Measurements from ENCODE around the gene PERCC1.
"Not testable (repeated sequence)": the region's sequence is repeated elsewhere in the genome, so short reads cannot be mapped to it uniquely, and the experiment has no call there.

PERCC1 gene

DNA sequence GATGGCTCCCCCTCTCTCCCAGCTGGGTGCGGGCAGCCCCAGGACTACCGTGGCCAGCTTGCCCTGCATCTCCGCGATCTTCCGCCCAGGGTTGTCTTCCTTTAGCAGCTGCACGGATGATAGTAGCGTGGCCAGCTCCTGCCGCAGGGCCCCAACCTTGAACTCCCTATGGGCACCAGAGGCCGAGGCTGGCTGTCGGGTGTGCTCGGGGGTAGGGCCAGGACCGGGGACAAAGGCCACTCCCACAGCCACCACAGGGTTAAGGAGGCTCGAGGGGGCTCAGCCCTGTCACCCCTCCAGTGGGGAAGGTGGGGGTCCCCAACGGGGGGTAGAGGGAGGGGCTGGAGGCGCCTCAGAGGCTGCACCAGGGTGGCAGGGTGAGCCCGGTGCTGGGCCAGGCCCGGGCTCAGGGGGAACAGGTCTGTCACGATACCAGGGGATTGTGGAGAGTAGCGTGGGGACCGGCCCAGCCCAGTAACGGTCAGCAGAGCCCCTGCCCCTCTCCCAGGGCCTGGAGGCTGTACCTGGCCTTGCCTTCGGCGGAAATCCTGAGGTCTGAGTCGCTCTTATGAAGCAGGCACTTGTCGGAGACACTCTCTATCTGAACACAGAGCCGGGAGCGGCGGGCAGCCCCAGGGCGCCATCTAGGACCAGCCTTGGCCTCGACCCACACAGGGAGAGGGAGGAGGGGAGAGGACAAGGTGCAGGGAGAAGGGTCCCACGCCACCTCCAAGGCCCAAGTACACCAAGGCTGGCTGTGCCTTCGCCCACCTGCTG lies 5.2 kb downstream of the PERCC1 start:
- DNase-seq: no peak

- DNase-seq: no peak
Observed at GRCh38 chr16:1436731-1437355, 6.0 kb downstream of the PERCC1 start.

DNA sequence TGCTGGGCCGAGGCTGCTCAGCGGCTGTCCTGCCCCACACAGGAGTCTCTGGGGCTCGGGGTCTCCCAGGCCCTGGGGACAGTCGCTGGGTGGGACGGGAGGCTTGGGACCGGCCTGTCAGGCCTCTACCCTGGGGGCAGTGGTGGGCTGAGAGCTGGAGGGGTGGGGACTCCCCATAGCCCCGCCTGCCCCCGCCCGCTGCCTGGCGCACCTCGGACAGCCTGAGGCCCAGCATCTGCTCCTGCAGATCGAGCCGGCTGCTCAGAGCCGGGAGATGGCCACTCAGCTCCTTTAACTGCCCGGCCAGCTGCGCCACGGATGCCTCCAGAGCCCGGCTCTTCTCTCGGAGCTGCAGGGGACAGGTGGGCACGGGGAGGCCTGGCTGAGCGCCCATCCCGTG lies 6.7 kb downstream of the PERCC1 start:
- no peak for DNase-seq

- DNase-seq: no peak
Observed at GRCh38 chr16:1438229-1439057, 7.6 kb downstream of the PERCC1 start.

- DNase-seq: no peak
Observed at GRCh38 chr16:1439058-1439698, 8.3 kb downstream of the PERCC1 start.

DNA sequence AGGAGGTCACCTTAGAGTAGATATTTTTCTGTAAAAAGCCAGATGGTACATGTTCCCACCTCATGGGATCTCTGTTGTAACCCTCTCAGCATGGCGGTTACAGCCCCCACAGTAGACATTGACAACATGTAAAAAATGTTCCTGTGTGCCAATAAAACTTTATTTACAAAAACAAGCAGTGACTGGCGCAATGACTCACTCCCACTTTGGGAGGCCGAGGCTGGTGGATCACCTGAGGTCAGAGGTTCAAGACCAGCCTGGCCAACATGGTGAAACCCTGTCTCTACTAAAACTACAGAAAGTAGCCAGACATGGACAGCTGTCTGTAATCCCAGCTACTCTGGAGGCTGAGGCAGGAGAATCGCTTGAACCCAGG lies 8.8 kb downstream of the PERCC1 start:
- DNase-seq: not testable (repeated sequence)

GRCh38 chr16:1441391-1441829 lies 10.5 kb downstream of the PERCC1 start:
- DNase-seq: no peak

GRCh38 chr16:1442697-1443096 lies 11.8 kb downstream of the PERCC1 start:
- DNase-seq: no peak

- no peak for DNase-seq
Observed at GRCh38 chr16:1443403-1443973, 12.6 kb downstream of the PERCC1 start.

DNA sequence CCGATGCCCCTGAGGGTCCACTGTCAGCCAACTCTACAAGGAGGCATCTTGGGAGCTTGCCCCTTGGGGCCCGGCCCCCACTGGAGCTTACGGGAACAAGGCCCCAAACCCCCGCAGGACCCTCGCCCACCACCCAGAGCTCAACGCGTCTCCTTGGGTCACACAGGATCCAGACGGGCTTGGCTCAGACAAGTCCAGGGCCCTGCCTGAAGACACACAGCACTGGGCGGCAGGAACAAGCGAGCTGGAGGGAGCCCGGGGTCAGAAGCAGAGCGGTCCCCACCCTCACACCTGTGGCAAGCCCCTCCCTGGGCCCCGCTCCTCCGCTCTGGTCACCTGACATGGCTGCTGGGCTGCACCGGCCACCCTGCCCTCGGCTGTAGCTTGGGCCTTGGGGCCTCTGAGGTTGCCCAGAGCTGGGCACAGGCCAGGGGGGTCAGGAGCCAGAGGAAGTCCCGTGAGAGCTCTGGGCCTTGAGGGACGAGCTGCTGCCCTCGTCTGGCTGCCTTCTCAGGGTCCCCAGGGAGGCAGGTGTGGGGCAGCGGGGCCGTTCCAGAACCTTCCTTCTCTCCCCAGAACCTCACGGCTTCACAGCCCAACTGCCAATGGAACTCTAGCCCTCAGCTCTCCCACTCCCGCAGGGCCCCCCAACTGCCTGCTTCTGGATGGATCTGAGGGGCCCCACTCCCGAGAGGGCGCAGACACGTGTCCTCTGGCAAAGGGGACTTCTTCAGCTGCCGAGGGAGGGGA lies 13.3 kb downstream of the PERCC1 start, which contains the start of gene CCDC154:
TSS of gene CCDC154 (minus strand) at position 577 of the 750 bp plus-strand sequence. CDS start at position 343, 234 bp downstream.
- no peak for DNase-seq

DNA sequence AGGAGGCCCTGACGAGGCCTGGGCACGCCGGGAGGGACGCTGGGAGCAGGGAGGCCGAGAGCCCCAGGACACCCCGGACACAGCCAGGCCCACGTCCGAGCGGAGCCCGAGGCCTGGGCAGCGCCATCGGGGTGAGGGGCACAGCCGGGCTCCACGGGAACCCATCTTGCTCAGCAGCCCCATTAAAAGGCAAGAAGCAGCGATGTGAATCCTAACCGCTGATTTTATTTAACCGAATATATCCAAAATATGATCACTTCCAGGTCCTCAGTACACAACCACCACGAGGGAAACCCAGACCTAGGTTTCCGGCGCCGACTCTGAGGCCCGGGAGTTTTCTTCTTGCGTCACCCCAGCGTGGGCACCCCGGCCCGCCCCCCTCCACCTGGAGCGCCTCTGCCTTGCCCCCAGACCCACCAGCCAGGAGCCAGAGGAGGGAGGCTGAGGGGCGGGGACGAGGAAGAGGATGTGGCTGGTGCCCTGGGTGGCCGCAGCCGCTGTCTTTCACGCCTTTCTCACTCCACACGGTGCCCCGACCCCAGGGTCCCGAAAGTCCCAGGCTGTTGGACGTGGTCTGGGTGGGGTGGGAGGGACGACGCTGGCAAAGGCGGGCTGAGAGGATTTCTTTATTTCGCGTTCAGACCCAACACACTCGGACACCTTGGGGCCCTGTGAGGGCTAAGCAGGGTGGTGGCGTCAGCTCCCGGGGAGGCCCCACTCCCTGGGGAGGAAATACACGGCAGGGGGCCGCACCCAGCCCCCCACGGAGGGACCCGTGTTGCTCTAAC lies 14.0 kb downstream of the PERCC1 start:
- DNase-seq: no peak

DNA sequence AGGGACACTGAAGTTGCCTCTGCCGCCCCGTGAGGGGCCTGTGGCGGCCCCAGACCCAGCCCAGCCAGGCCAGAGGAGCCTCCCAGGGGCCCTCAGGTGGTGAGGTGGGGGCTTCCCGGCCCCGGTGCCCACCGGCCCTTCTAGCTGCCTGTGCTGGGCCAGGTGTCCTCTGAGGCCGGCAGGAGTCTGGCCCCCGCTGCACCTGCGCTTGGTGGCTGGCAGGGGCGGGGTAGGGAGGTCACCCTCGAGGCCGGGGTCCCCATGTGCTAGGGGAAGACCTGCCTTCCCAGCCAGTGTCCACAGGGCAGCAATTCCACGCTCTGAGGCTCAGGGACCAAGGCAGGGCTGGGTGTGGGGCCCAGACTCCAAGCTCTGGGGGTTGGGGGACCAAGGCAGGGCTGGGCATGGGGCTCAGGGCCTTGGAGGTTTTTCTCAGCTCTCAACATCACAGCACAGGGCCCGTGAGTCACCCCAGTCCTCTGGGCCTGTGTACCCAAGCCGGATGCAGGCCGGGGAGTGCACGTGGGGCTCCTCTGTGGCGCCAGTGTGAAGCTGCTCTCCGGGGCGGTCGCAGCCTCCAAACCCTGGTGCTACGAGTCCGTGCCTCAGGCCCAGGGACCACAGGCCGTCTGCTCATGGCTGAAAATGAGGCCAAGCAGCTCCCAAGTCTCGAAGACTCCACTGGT lies 14.8 kb downstream of the PERCC1 start:
- no peak for DNase-seq

- DNase-seq: no peak
Observed at GRCh38 chr16:1446296-1447080, 15.6 kb downstream of the PERCC1 start.

DNA sequence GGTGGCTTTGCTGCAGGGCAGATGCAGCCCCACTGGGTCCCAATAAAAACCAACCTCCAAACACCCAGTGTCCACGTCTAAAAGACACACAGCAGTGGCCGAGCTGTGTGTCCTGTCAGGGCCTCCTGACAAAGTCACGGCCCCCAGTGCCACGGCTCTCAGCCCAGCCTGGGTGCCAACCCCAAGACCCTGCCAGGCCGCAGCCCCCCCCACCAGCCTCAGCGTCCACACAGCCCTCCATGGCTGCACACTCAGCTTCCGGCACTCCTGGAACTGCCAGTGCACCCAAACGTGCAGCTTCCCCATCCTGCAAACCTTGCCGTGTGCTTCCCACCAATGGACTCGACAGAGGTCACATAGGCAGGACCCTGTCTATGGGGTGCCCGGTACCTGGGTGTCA lies 17.1 kb downstream of the PERCC1 start:
- no peak for DNase-seq

DNA sequence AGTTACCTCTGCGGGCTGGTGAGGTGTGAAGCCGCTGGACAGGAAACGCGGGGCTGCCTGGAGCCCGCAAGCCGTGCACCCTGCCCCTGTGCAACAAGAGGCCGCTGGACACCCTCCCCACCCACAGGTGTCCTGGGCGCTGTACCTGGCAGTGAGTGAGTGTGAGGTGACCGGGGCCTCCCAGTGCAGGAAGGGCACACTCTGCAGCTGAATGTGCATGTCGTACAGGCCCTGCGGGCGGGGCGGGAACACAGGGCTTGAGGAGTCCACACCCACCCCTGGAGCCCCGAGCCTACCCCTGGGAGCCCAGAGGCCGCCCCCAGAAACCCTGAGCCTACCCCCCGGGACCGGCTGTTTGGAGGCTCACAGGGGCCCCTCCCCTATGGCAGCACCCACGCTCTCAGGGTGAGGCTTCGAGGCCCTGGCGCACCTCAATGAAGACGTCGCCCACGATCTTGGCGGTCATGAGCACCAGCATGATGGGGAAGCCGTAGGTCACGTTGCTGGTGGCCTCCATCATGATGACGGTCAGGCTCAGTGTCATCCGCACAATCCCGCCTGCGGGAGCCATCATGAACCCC lies 17.7 kb downstream of the PERCC1 start:
- no peak for DNase-seq

DNA sequence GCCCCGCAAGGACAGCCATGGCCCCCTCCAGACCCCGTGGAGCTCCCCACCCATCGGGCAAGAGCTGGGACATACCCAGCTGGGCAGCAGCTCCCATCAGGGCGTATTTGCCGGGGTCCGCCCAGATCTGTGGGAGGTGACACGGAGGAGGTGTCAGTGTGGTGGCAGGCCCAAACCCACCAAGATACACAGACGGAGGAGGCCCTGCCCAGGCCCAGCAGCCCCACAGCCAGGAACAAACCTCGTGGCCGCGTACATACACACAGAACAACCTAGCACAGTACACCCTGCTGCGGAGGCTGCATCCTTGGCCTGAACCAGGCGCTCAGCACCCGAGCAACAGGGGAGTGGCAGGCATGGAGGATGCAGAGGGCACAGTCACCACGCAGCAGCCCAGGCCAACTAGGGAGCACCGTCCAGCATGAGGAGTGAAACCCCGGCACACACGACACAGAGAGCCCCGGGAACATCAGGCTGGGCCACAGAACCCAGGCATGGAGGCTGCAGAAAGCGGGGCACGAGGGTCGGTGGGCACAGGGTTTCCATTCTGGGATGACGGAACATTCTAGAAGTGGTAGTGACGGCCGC lies 18.4 kb downstream of the PERCC1 start:
- DNase-seq: no peak

- DNase-seq: no peak
Observed at GRCh38 chr16:1450218-1450617, 19.3 kb downstream of the PERCC1 start.

DNA sequence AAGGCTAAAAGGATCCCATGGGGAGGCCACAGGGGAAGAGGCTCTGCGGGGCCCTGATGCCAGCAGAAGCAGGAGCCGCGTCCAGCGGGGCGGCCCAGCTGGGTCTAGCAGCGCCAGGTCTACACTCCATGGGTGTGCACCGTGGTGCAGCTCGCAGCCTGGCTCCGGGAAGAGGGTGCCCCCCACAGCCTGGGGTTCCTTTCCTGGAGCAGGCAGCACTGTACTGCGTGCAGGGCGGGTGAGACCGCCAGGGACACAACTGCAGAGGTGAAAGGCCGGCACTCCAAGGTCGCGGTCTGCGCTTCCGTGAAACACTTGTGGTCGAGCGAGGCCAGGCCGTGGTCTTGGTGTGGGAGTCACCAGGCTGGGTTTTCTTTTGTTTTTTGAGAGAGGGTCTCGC lies 20.0 kb downstream of the PERCC1 start:
- DNase-seq: no peak

All from NCI-H1417 treated with DMSO at 0.1 percent for 48 hours (cell line).